Fibroblast of lung (primary cell): ENCODE results near the gene CLASP1. TPM values are rescaled to one million over a fixed set of nuclear protein-coding genes. Genes with fewer than 3 reads are reported as not detected.
"Not testable (repeated sequence)": the region's sequence is repeated elsewhere in the genome, so short reads cannot be mapped to it uniquely, and the experiment has no call there.

ENCODE experiments used
- DNase-seq, 2 donors: peaks; one replicate each; pipeline versions ENCODE4 v3.0.0 to v3.0.0-alpha.2; 2010; ENCODE audit warnings: low read depth in 2 of 2
- H2AFZ ChIP-seq: 2 replicates; pipeline ENCODE4 v1.5.1; 2012; ENCODE audit warnings: low read length, control low read depth, inconsistent platforms
- H3K27ac ChIP-seq: 2 replicates; pipeline ENCODE4 v1.5.1; 2011; ENCODE audit warnings: low read length, control low read depth; ENCODE audit not compliant: insufficient read depth
- H3K27me3 ChIP-seq: 2 replicates; pipeline ENCODE4 v1.5.1; 2011; ENCODE audit warnings: mild to moderate bottlenecking, low read length; ENCODE audit not compliant: control insufficient read depth, insufficient read depth
- H3K36me3 ChIP-seq: 2 replicates; pipeline ENCODE4 v1.5.1; 2011; ENCODE audit warnings: low read length; ENCODE audit not compliant: control insufficient read depth, insufficient read depth
- H3K4me1 ChIP-seq: 2 replicates; pipeline ENCODE4 v1.5.1; 2011; ENCODE audit warnings: low read length; ENCODE audit not compliant: control insufficient read depth, insufficient read depth; ENCODE audit errors: extremely low read depth
- H3K4me2 ChIP-seq: 2 replicates; pipeline ENCODE4 v1.5.1; 2011; ENCODE audit warnings: low read length, control low read depth; ENCODE audit not compliant: insufficient read depth; ENCODE audit errors: extremely low read depth
- H3K4me3 ChIP-seq, 4 experiments: fragments of 200-600 bp in 1 of 4; sonication (generic) in 1 of 4; replicated peaks in 1 of 4; 2 replicates each; pipeline ENCODE4 v1.5.1; 2011 to 2016; ENCODE audit warnings: low read length in 4 of 4, low read depth in 3 of 4, mild to moderate bottlenecking in 3 of 4, control low read depth in 2 of 4, inconsistent platforms in 1 of 4, mixed read lengths in 1 of 4; ENCODE audit not compliant: insufficient read depth in 1 of 4; ENCODE audit errors: control extremely low read depth in 1 of 4
- H3K79me2 ChIP-seq: 2 replicates; pipeline ENCODE4 v1.5.1; 2012; ENCODE audit warnings: mild to moderate bottlenecking, low read length, inconsistent platforms; ENCODE audit not compliant: control insufficient read depth, insufficient read depth
- H3K9ac ChIP-seq: 2 replicates; pipeline ENCODE4 v1.5.1; 2011; ENCODE audit warnings: mild to moderate bottlenecking, low read length, control low read depth; ENCODE audit not compliant: insufficient read depth
- H3K9me3 ChIP-seq: 2 replicates; pipeline ENCODE4 v1.5.1; 2012; ENCODE audit warnings: low read depth, low read length; ENCODE audit not compliant: control insufficient read depth, insufficient read depth
- H4K20me1 ChIP-seq: 2 replicates; pipeline ENCODE4 v1.5.1; 2011; ENCODE audit warnings: low read length; ENCODE audit not compliant: control insufficient read depth, insufficient read depth; ENCODE audit errors: extremely low read depth
- CTCF ChIP-seq, 2 donors: IDR thresholded peaks in 1 of 2; conservative IDR thresholded peaks in 1 of 2; 1 replicate in 1 of 2; 2 replicates in 1 of 2; pipeline ENCODE4 v1.5.1; 2011 to 2012; ENCODE audit warnings: low read length in 2 of 2, control low read depth in 1 of 2, inconsistent platforms in 1 of 2, low read depth in 1 of 2, mild to moderate bottlenecking in 1 of 2
- EZH2 ChIP-seq: IDR thresholded peaks from 2 replicates; pipeline ENCODE4 v1.5.1; 2012; ENCODE audit warnings: low read length, control low read depth, mild to moderate bottlenecking; ENCODE audit errors: missing control alignments
- polyA plus RNA-seq, 2 donors: library from polyadenylated mRNA; depleted of rRNA in 1 of 2; stranded (reverse) in 1 of 2; unstranded in 1 of 2; fragments of >200 nt; gene quantifications; 2 replicates each; pipeline ENCODE4 v1.2.1, GENCODE V29; 2011 to 2012; ENCODE audit warnings: missing spikeins in 1 of 2
- total RNA-seq: library from RNA; depleted of rRNA; stranded (reverse); fragments of >200 nt; gene quantifications from 2 replicates; pipeline ENCODE4 v1.2.1, GENCODE V29; 2014

Gene CLASP1
- total and polyA plus RNA-seq, 2 donors (not counting 1 experiment from before 2014, with no cell fraction given), result 6.0 to 48.4 TPM

GRCh38 chr2:121442889-121443288 lies 206.4 kb downstream of the CLASP1 start:
- no peak overlapping the region for H3K9ac ChIP-seq
- no peaks in the 10 kb centered on the region for H4K20me1 ChIP-seq
- H3K27ac ChIP-seq, result no peak overlapping the region
- no peak for TF ChIP-seq EZH2
- no peak for TF ChIP-seq CTCF (conservative IDR thresholded peaks at IDR 0.05 in 1 of 2, IDR thresholded peaks at IDR 0.05 in 1 of 2; ENCODE audit: low read depth in 1 of 2, low read length in 2 of 2)
- no peaks in the 10 kb centered on the region for H3K9me3 ChIP-seq
- H2AFZ ChIP-seq, result no peak overlapping the region
- H3K4me3 ChIP-seq, result no peak overlapping the region
- peaks cover 11% of the 10 kb centered on the region for H3K36me3 ChIP-seq
- no peaks in the 10 kb centered on the region for H3K4me1 ChIP-seq
- H3K27me3 ChIP-seq, result no peaks in the 10 kb centered on the region
- no peak overlapping the region for H3K4me2 ChIP-seq
- no peak for DNase-seq
- no peaks in the 10 kb centered on the region for H3K79me2 ChIP-seq

GRCh38 chr2:121438290-121438689 lies 211.0 kb downstream of the CLASP1 start:
- not testable (repeated sequence) for H3K79me2 ChIP-seq, H3K9ac ChIP-seq, H3K4me2 ChIP-seq, H3K36me3 ChIP-seq, H2AFZ ChIP-seq, H3K27ac ChIP-seq, H3K9me3 ChIP-seq, H3K4me1 ChIP-seq, DNase-seq, H4K20me1 ChIP-seq, H3K4me3 ChIP-seq, H3K27me3 ChIP-seq

DNA sequence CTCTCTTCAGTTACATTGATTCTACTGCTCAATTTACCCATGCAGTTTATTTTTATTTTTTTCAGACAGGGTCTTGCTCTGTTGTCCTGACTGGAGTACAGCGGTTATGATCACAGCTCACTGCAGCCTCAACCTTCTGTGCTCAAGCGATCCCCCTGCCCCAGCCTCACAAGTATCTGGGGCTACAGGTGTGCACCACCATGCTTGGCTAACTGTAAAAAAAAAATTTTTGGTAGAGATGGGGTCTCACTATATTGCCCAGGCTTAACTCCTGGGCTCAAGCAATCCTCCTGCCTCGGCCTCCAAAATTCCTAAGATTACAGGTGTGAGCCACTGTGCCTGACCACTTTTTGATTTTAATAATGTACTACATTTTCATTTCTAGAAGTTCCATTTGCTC lies 212.3 kb downstream of the CLASP1 start:
- Histone ChIP-seq H3K4me1 (no peaks in the 10 kb centered on the region), H3K9ac (no peak overlapping the region), H3K9me3 (no peaks in the 10 kb centered on the region), H4K20me1 (no peaks in the 10 kb centered on the region), H3K36me3 (no peaks in the 10 kb centered on the region), H3K27me3 (no peaks in the 10 kb centered on the region), H2AFZ (no peak overlapping the region), H3K4me3 (no peak overlapping the region), H3K4me2 (no peak overlapping the region), H3K27ac (no peak overlapping the region), H3K79me2 (no peaks in the 10 kb centered on the region)
- no peak for TF ChIP-seq CTCF (conservative IDR thresholded peaks at IDR 0.05 in 1 of 2, IDR thresholded peaks at IDR 0.05 in 1 of 2; ENCODE audit: low read depth in 1 of 2, low read length in 2 of 2)
- TF ChIP-seq EZH2, result no peak
- no peak for DNase-seq

DNA sequence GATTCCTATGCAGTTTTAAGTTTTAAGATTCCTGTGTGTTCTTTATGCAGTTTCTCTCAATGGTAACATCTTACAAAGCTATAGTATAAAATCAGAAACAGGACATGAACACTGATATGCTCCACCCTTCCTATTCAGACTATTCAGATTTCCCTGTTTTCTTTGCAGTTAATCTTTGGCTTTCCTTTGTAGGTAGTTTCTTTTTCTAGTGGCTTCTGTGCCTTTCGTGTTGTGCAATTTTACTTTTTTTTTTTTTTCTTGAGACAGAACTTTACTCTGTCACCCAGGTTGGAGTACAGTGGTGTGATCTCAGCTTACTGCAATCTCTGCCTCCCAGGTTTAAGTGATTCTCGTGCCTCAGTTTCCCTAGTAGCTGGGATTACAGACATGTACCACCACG lies 213.5 kb downstream of the CLASP1 start:
- Histone ChIP-seq H3K27me3 (no peaks in the 10 kb centered on the region), H2AFZ (no peak overlapping the region), H3K36me3 (no peaks in the 10 kb centered on the region), H3K9me3 (no peaks in the 10 kb centered on the region), H3K4me2 (no peak overlapping the region), H4K20me1 (no peaks in the 10 kb centered on the region), H3K27ac (no peak overlapping the region), H3K4me3 (no peak overlapping the region), H3K4me1 (no peaks in the 10 kb centered on the region), H3K9ac (no peak overlapping the region), H3K79me2 (no peaks in the 10 kb centered on the region)
- DNase-seq, result no peak
- no peak for TF ChIP-seq EZH2
- no peak for TF ChIP-seq CTCF (conservative IDR thresholded peaks at IDR 0.05 in 1 of 2, IDR thresholded peaks at IDR 0.05 in 1 of 2; ENCODE audit: low read depth in 1 of 2, low read length in 2 of 2)
